SJSA1 (cell line): Measurements from ENCODE around the gene MEF2C. TPM values are rescaled to one million over a fixed set of nuclear protein-coding genes. Genes with fewer than 3 reads are reported as not detected.

Experiments used
- DNase-seq, 2 experiments: peaks; one replicate each; pipeline ENCODE4 v3.0.0-alpha.2; 2015 to 2020; ENCODE audit warnings: low spot score in 2 of 2, low read depth in 1 of 2
- H3K27ac ChIP-seq: fragments of 250-450 bp; sonication (Bioruptor Pico); 2 replicates; pipeline ENCODE4 v1.5.1; 2020; ENCODE audit warnings: mild to moderate bottlenecking, moderate library complexity
- H3K27me3 ChIP-seq: fragments of 250-450 bp; sonication (Bioruptor Pico); replicated peaks from 2 replicates; pipeline ENCODE4 v1.5.1; 2020; ENCODE audit warnings: mild to moderate bottlenecking, moderate library complexity
- H3K36me3 ChIP-seq: fragments of 250-450 bp; sonication (Bioruptor Pico); 2 replicates; pipeline ENCODE4 v1.5.1; 2020; ENCODE audit warnings: mild to moderate bottlenecking
- H3K4me1 ChIP-seq: fragments of 250-450 bp; sonication (Bioruptor Pico); replicated peaks from 2 replicates; pipeline ENCODE4 v1.6.1; 2021; ENCODE audit warnings: mild to moderate bottlenecking
- H3K4me3 ChIP-seq: fragments of 250-450 bp; sonication (Bioruptor Pico); 2 replicates; pipeline ENCODE4 v1.5.1; 2020; ENCODE audit warnings: mild to moderate bottlenecking
- H3K9me3 ChIP-seq: fragments of 250-450 bp; sonication (Bioruptor Pico); replicated peaks from 2 replicates; pipeline ENCODE4 v1.5.1; 2020; ENCODE audit warnings: mild to moderate bottlenecking
- total RNA-seq: library from RNA; depleted of rRNA; stranded (reverse); fragments of >200 nt; shearing (Covaris generic); gene quantifications from 2 replicates; pipeline ENCODE4 v1.2.3, GENCODE V29; 2014

The MEF2C gene
- total RNA-seq, 1 experiment from 2014 or later: 29.8 TPM

DNA sequence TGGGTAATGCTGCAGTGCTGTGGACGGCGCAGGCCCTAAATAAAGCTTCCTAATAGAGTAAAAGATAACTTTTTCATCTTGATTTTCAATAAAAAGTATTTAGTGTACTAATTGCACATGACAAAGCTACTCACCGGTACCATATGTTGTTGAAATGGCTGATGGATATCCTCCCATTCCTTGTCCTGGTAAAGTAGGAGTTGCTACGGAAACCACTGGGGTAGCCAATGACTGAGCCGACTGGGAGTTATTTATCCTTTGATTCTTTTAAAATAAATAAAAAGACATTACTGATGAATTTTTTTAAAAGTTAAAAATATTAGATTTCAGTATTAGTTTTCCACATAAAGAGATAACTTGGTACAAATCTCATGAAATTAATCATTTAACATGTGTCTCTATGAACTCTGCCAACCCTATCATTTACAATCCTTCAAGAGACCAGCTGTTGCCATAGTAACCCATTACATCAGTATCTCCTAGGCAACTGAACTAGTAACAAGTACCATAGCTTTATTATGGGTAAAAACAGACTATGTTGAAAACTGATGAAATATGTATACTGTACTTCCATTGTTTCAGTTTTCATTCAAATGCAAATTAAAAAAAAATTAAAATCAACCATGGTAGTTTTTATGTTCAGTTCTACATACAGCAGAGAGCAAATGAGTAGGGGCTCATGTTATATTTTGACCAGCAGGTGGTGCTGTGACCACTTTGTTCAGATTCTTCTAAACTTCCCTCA lies 153.7 kb downstream of the MEF2C start:
- Histone ChIP-seq H3K4me3 (no peak overlapping the region), H3K9me3 (no peaks in the 10 kb centered on the region), H3K36me3 (peaks cover 34% of the 10 kb centered on the region), H3K4me1 (peaks cover 27% of the 10 kb centered on the region), H3K27ac (no peak overlapping the region), H3K27me3 (no peaks in the 10 kb centered on the region)
- peak; percentile 61 to 68 for DNase-seq

DNA sequence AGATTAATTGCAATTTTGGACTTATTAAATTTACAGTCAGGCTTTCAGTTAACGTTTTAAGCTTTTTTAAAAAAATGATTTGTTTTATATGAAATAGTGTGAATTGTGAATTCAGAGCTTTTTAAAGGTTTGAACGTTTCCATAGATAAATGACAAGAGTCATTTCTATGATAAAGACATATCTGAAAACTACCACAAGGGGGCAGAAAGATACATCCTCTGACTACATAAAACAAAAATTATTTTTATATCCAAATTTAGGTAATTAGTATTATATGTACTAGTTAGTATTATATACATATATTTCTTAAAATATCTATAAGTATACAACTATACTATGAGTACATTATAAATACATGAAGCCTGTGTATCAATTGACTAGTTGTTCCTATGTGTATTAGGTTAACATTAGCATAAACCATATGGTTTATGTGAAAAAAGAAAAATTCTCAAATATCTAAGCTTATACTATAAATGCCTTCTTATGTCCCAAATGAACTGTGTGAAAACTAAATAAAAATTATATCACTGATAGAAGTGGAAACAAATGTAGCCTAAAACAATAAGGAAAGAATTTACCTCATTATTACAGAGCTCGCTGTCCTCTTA lies 155.2 kb downstream of the MEF2C start:
- H3K27ac ChIP-seq: no peak overlapping the region
- no peaks in the 10 kb centered on the region for H3K9me3 ChIP-seq
- no peaks in the 10 kb centered on the region for H3K27me3 ChIP-seq
- H3K36me3 ChIP-seq: peaks cover 47% of the 10 kb centered on the region
- H3K4me1 ChIP-seq: peaks cover 13% of the 10 kb centered on the region
- no peak for DNase-seq
- no peak overlapping the region for H3K4me3 ChIP-seq

- Histone ChIP-seq H3K4me1 (no peaks in the 10 kb centered on the region), H3K4me3 (no peak overlapping the region), H3K27ac (no peak overlapping the region), H3K27me3 (no peaks in the 10 kb centered on the region), H3K9me3 (no peaks in the 10 kb centered on the region), H3K36me3 (peaks cover 49% of the 10 kb centered on the region)
- no peak for DNase-seq
Observed at GRCh38 chr5:88725454-88725853, 157.5 kb downstream of the MEF2C start.

GRCh38 chr5:88724201-88724600 lies 158.8 kb downstream of the MEF2C start:
- Histone ChIP-seq H3K27ac (no peak overlapping the region), H3K36me3 (peaks cover 45% of the 10 kb centered on the region), H3K4me3 (no peak overlapping the region), H3K9me3 (no peaks in the 10 kb centered on the region), H3K4me1 (no peaks in the 10 kb centered on the region), H3K27me3 (no peaks in the 10 kb centered on the region)
- no peak for DNase-seq

DNA sequence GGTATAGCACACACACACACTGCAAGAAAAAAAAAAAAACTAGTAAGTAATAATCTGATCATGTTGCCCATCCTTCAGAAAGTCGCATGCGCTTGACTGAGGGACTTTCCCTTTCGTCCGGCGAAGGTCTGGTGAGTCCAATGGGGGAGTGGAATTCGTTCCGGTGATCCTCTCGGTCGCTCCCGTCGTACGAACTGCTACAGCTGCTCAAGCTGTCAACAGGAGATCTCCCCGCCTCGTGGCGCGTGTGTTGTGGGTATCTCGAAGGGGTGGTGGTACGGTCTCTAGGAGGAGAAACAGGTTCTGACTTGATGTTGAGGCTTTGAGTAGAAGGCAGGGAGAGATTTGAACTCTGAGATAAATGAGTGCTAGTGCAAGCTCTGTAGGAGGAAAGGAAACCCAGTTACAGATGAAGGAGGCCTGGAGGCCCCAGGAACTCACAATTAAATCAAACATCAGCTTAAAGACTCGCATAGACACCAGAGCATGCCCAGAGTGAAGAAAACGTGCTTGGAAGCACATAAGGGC lies 160.4 kb downstream of the MEF2C start:
- Histone ChIP-seq H3K27me3 (no peaks in the 10 kb centered on the region), H3K36me3 (peaks cover 39% of the 10 kb centered on the region), H3K9me3 (no peaks in the 10 kb centered on the region), H3K4me3 (no peak overlapping the region), H3K4me1 (no peaks in the 10 kb centered on the region), H3K27ac (no peak overlapping the region)
- no peak for DNase-seq

DNA sequence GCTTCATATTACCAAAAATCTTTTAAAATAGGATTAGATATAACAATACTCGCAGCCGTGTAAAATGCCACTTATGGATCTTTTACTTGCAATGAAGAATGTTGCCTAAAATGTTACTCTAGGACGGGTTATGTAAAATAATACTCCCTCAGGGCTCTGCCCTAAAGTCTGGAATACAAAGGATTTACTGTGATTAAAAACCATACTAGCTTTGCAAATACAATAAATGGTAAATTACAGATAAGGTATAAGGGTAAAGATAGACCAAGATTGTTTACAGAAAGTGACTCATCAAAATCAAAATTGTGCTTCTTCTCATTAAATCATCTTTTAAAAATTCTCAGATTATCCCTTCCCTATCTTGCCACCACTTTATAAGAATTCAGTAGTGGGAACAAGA lies 163.6 kb downstream of the MEF2C start:
- Histone ChIP-seq H3K4me1 (no peaks in the 10 kb centered on the region), H3K9me3 (no peaks in the 10 kb centered on the region), H3K27ac (no peak overlapping the region), H3K4me3 (no peak overlapping the region), H3K36me3 (peaks cover 18% of the 10 kb centered on the region), H3K27me3 (no peaks in the 10 kb centered on the region)
- DNase-seq: no peak

GRCh38 chr5:88718736-88719135 lies 164.2 kb downstream of the MEF2C start:
- Histone ChIP-seq H3K9me3 (no peaks in the 10 kb centered on the region), H3K4me3 (no peak overlapping the region), H3K27ac (no peak overlapping the region), H3K27me3 (no peaks in the 10 kb centered on the region), H3K4me1 (no peaks in the 10 kb centered on the region), H3K36me3 (peaks cover 15% of the 10 kb centered on the region)
- no peak for DNase-seq

GRCh38 chr5:88716101-88716500 lies 166.9 kb downstream of the MEF2C start:
- Histone ChIP-seq H3K9me3 (no peaks in the 10 kb centered on the region), H3K27ac (no peak overlapping the region), H3K4me3 (no peak overlapping the region), H3K36me3 (peaks cover 4% of the 10 kb centered on the region; the same call in 1 of the 2 replicates), H3K4me1 (no peaks in the 10 kb centered on the region), H3K27me3 (no peaks in the 10 kb centered on the region)
- DNase-seq: no peak

GRCh38 chr5:88715503-88715902 lies 167.5 kb downstream of the MEF2C start:
- no peak overlapping the region for H3K27ac ChIP-seq
- no peaks in the 10 kb centered on the region for H3K27me3 ChIP-seq
- DNase-seq: no peak
- no peaks in the 10 kb centered on the region for H3K9me3 ChIP-seq
- no peaks in the 10 kb centered on the region for H3K4me1 ChIP-seq
- H3K36me3 ChIP-seq: no peaks in the 10 kb centered on the region
- no peak overlapping the region for H3K4me3 ChIP-seq

DNA sequence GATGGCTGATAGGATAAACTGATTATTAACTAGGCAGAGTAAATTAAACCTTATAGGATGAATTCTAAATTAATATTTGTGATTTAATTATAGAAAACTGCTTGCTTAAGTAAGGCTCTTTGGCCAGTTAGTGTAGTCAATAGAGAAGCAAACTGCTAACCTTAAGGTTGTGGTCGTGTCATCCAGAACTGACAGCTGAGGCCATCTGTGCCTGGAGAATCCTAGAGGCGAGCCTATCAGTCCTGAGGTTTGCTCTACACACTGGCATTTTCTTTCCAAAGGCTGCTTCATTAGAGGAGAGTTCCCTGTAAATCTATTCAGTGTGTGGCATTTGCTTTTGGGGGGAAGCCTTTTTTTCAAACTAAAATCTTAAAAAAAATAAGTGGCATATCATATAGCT lies 169.2 kb downstream of the MEF2C start:
- Histone ChIP-seq H3K27ac (no peak overlapping the region), H3K27me3 (no peaks in the 10 kb centered on the region), H3K9me3 (no peaks in the 10 kb centered on the region), H3K4me3 (no peak overlapping the region), H3K4me1 (peaks cover 6% of the 10 kb centered on the region), H3K36me3 (no peaks in the 10 kb centered on the region)
- DNase-seq: no peak

GRCh38 chr5:88708682-88709398 lies 174.1 kb downstream of the MEF2C start:
- H3K4me3 ChIP-seq: no peak overlapping the region
- no peak for DNase-seq
- no peaks in the 10 kb centered on the region for H3K9me3 ChIP-seq
- no peaks in the 10 kb centered on the region for H3K27me3 ChIP-seq
- no peaks in the 10 kb centered on the region for H3K36me3 ChIP-seq
- H3K4me1 ChIP-seq: peaks cover 31% of the 10 kb centered on the region
- peak overlapping the region; percentile 52 for H3K27ac ChIP-seq

GRCh38 chr5:88708021-88708420 lies 175.0 kb downstream of the MEF2C start:
- H3K36me3 ChIP-seq: no peaks in the 10 kb centered on the region
- no peak overlapping the region for H3K4me3 ChIP-seq
- H3K27me3 ChIP-seq: no peaks in the 10 kb centered on the region
- H3K9me3 ChIP-seq: no peaks in the 10 kb centered on the region
- DNase-seq: no peak
- peak overlapping the region; percentile 52 for H3K27ac ChIP-seq
- H3K4me1 ChIP-seq: peaks cover 31% of the 10 kb centered on the region

DNA sequence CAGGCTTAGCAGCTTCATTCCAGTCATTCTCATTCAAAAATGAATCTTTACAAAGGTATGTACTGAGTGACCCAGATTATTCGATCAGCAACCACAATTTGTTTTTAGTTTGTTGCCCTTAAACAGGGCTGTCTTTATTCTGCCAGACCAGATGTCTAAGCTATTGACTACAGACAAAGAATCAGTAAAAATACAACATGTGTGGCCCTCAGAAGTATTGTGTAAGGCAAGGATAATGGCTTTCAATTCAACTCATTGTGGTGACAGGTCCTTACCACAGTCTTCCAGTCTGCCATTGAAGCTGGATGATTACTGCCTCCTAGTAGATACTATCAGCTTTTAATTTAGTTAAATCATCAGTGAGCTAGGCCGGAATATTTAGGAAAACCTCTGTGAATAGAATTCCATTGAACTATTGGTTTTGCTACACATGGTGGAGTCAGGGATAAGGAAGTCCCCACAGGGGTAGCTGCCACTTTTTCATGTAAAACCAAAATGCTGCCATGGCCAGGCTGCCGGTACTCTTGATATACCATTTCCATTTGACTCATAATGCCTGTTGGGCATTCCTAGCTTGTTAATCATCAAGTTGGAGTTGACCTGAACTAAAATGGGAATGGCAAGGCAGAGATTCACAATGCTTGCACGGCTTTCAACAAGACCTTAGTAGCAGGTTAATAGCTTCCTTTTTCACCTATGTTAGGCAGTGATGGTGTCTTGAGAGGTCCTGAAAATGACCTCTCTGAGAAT lies 175.6 kb downstream of the MEF2C start:
- no peaks in the 10 kb centered on the region for H3K27me3 ChIP-seq
- H3K27ac ChIP-seq: peak overlapping the region; percentile 52
- H3K9me3 ChIP-seq: no peaks in the 10 kb centered on the region
- no peak overlapping the region for H3K4me3 ChIP-seq
- H3K4me1 ChIP-seq: peaks cover 31% of the 10 kb centered on the region
- DNase-seq: peak; percentile 74 to 93
- no peaks in the 10 kb centered on the region for H3K36me3 ChIP-seq
